ENCODE data around the gene PCSK1. TPM values are rescaled to one million over a fixed set of nuclear protein-coding genes. Genes with fewer than 3 reads are reported as not detected.
"Not testable (repeated sequence)": the region's sequence is repeated elsewhere in the genome, so short reads cannot be mapped to it uniquely, and the experiment has no call there.

Gene PCSK1
- total RNA-seq, 1 experiment from 2014 or later = not detected

GRCh38 chr5:96370976-96371375 lies 62.1 kb downstream of the PCSK1 start:
- intact Hi-C loops (cut with micrococcal nuclease; ENCODE audit: unreplicated experiment) (no loop called here), in situ Hi-C loops (cut with HindIII; ENCODE audit: low pct_unique_long_range_greater_than_20kb, low sequenced_read_pairs) (no loop called here)
- no TSS peak for BruUV-seq (replicated peaks)
- ChIA-PET CTCF (no interaction called here), POLR2A (no interaction called here)
- peaks cover 26% of the 10 kb centered on the region for H3K27me3 ChIP-seq (ENCODE audit: control insufficient read depth, insufficient read depth, low read length)
- no peak overlapping the region for H3K4me3 ChIP-seq (ENCODE audit: low read depth in 2 of 2, low read length in 2 of 2)
- H3K4me1 ChIP-seq (ENCODE audit: control insufficient read depth, insufficient read depth, low read length) = no peaks in the 10 kb centered on the region
- TF ChIP-seq, protein P1, sequence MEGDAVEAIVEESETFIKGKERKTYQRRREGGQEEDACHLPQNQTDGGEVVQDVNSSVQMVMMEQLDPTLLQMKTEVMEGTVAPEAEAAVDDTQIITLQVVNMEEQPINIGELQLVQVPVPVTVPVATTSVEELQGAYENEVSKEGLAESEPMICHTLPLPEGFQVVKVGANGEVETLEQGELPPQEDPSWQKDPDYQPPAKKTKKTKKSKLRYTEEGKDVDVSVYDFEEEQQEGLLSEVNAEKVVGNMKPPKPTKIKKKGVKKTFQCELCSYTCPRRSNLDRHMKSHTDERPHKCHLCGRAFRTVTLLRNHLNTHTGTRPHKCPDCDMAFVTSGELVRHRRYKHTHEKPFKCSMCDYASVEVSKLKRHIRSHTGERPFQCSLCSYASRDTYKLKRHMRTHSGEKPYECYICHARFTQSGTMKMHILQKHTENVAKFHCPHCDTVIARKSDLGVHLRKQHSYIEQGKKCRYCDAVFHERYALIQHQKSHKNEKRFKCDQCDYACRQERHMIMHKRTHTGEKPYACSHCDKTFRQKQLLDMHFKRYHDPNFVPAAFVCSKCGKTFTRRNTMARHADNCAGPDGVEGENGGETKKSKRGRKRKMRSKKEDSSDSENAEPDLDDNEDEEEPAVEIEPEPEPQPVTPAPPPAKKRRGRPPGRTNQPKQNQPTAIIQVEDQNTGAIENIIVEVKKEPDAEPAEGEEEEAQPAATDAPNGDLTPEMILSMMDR (IDR thresholded peaks at IDR 0.05) = no peak
- TF ChIP-seq SIN3A (IDR thresholded peaks at IDR 0.05; ENCODE audit: borderline replicate concordance, insufficient read depth, low read depth, low read length) = no peak
- TF ChIP-seq, protein P2, sequence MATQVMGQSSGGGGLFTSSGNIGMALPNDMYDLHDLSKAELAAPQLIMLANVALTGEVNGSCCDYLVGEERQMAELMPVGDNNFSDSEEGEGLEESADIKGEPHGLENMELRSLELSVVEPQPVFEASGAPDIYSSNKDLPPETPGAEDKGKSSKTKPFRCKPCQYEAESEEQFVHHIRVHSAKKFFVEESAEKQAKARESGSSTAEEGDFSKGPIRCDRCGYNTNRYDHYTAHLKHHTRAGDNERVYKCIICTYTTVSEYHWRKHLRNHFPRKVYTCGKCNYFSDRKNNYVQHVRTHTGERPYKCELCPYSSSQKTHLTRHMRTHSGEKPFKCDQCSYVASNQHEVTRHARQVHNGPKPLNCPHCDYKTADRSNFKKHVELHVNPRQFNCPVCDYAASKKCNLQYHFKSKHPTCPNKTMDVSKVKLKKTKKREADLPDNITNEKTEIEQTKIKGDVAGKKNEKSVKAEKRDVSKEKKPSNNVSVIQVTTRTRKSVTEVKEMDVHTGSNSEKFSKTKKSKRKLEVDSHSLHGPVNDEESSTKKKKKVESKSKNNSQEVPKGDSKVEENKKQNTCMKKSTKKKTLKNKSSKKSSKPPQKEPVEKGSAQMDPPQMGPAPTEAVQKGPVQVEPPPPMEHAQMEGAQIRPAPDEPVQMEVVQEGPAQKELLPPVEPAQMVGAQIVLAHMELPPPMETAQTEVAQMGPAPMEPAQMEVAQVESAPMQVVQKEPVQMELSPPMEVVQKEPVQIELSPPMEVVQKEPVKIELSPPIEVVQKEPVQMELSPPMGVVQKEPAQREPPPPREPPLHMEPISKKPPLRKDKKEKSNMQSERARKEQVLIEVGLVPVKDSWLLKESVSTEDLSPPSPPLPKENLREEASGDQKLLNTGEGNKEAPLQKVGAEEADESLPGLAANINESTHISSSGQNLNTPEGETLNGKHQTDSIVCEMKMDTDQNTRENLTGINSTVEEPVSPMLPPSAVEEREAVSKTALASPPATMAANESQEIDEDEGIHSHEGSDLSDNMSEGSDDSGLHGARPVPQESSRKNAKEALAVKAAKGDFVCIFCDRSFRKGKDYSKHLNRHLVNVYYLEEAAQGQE (IDR thresholded peaks at IDR 0.05; ENCODE audit: insufficient read depth in 1 of 2, low read depth in 2 of 2, low read length in 1 of 2) = no peak
- TF ChIP-seq TCF7L2 (IDR thresholded peaks at IDR 0.05; ENCODE audit: low read depth, low read length) = no peak
- TF ChIP-seq POLR2AphosphoS5 (IDR thresholded peaks at IDR 0.05; ENCODE audit: low read depth, low read length) = no peak
- H3K36me3 ChIP-seq (ENCODE audit: control insufficient read depth, insufficient read depth, low read length) = no peaks in the 10 kb centered on the region
- DNase-seq (ENCODE audit: low read depth, low spot score) = no peak
- ATAC-seq = no peak
- no peak overlapping the region for H3K27ac ChIP-seq (ENCODE audit: low read length)
- H3K9me3 ChIP-seq (ENCODE audit: control insufficient read depth, insufficient read depth, low read depth, low read length) = no peaks in the 10 kb centered on the region

DNA sequence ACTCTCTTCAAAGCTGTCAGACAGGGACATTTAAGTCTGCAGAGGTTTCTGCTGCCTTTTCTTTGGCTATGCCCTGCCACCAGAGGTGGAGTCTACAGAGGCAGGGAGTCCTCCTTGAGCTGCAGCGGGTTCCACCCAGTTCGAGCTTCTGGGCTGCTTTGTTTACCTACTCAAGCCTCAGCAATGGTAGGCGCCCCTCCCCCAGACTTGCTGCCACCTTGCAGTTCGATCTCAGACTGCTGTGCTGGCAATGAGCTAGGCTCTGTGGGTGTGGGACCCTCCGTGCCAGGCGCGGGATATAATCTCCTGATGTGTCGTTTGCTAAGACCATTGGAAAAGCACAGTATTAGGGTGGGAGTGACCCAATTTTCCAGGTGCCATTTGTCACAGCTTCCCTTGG lies 65.7 kb downstream of the PCSK1 start:
- H3K4me1 ChIP-seq (ENCODE audit: control insufficient read depth, insufficient read depth, low read length); H3K27ac ChIP-seq (ENCODE audit: low read length); H3K36me3 ChIP-seq (ENCODE audit: control insufficient read depth, insufficient read depth, low read length); in situ Hi-C loops (cut with HindIII; ENCODE audit: low pct_unique_long_range_greater_than_20kb, low sequenced_read_pairs); H3K9me3 ChIP-seq (ENCODE audit: control insufficient read depth, insufficient read depth, low read depth, low read length); intact Hi-C loops (cut with micrococcal nuclease; ENCODE audit: unreplicated experiment); H3K27me3 ChIP-seq (ENCODE audit: control insufficient read depth, insufficient read depth, low read length); POLR2A ChIA-PET; DNase-seq (ENCODE audit: low read depth, low spot score); BruUV-seq (replicated peaks); CTCF ChIA-PET; ATAC-seq; H3K4me3 ChIP-seq (ENCODE audit: low read depth in 2 of 2, low read length in 2 of 2): not testable (repeated sequence)

DNA sequence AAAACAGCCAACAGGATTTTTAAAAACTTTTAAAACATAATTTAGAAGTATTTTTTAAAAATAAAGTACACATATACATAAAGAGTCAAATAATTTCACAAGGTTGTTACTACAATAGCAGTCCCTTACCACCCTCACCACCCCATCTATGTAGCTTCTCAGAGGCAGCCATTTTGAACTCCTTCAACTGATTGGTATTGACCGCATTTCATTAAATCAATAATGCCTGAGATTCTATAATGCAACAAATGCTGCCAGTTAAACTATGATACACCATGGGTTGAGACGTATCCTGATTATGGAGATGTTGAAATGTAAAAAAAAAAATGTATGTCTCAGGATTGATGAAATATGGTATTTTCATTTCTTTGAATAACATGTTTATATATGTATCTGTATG lies 78.8 kb downstream of the PCSK1 start:
- no TSS peak for BruUV-seq (replicated peaks)
- no peak overlapping the region for H3K27ac ChIP-seq (ENCODE audit: low read length)
- no peak for TF ChIP-seq SIN3A (IDR thresholded peaks at IDR 0.05; ENCODE audit: borderline replicate concordance, insufficient read depth, low read depth, low read length)
- TF ChIP-seq, protein P1 (IDR thresholded peaks at IDR 0.05) = no peak
- TF ChIP-seq POLR2AphosphoS5 (IDR thresholded peaks at IDR 0.05; ENCODE audit: low read depth, low read length) = no peak
- TF ChIP-seq TCF7L2 (IDR thresholded peaks at IDR 0.05; ENCODE audit: low read depth, low read length) = no peak
- TF ChIP-seq, protein P2 (IDR thresholded peaks at IDR 0.05; ENCODE audit: insufficient read depth in 1 of 2, low read depth in 2 of 2, low read length in 1 of 2) = no peak
- H3K4me1 ChIP-seq (ENCODE audit: control insufficient read depth, insufficient read depth, low read length) = no peaks in the 10 kb centered on the region
- H3K36me3 ChIP-seq (ENCODE audit: control insufficient read depth, insufficient read depth, low read length) = no peaks in the 10 kb centered on the region
- ChIA-PET CTCF (no interaction called here), POLR2A (no interaction called here)
- no peak overlapping the region for H3K4me3 ChIP-seq (ENCODE audit: low read depth in 2 of 2, low read length in 2 of 2)
- H3K9me3 ChIP-seq (ENCODE audit: control insufficient read depth, insufficient read depth, low read depth, low read length) = no peaks in the 10 kb centered on the region
- no peak for ATAC-seq
- H3K27me3 ChIP-seq (ENCODE audit: control insufficient read depth, insufficient read depth, low read length) = peaks cover 2% of the 10 kb centered on the region
- DNase-seq (ENCODE audit: low read depth, low spot score) = no peak
- intact Hi-C loops (cut with micrococcal nuclease; ENCODE audit: unreplicated experiment) (no loop called here), in situ Hi-C loops (cut with HindIII; ENCODE audit: low pct_unique_long_range_greater_than_20kb, low sequenced_read_pairs) (no loop called here)

Measured in Panc1 (cell line).